HG02798 (cell line): ENCODE measurements around the gene GOLGA8A.
"Not testable (repeated sequence)": the region's sequence is repeated elsewhere in the genome, so short reads cannot be mapped to it uniquely, and the experiment has no call there.

Experiments used
- ATAC-seq: cut with Tn5 transposase; IDR thresholded peaks from one replicate; pipeline ENCODE4 v1.9.1; 2021; ENCODE audit warnings: mild to moderate bottlenecking; ENCODE audit not compliant: unreplicated experiment, poor library complexity

GOLGA8A gene

GRCh38 chr15:34437687-34438086 lies at the start of gene GOLGA8A:
Gene GOLGA8A, minus strand, starts transcription at chr15:34437808. Its CDS starts 48,117 bp downstream, at chr15:34389691.
- ATAC-seq = peak; percentile 81

- ATAC-seq = no peak
These were observed 46.0 kb upstream of the GOLGA8A start for GRCh38 chr15:34483644-34484043.

GRCh38 chr15:34481370-34481769 lies 43.8 kb upstream of the GOLGA8A start:
- ATAC-seq = no peak

GRCh38 chr15:34473840-34474239 lies 36.2 kb upstream of the GOLGA8A start:
- ATAC-seq = no peak

GRCh38 chr15:34472947-34473346 lies 35.3 kb upstream of the GOLGA8A start:
- ATAC-seq = no peak

GRCh38 chr15:34470892-34471291 lies 33.3 kb upstream of the GOLGA8A start:
- no peak for ATAC-seq

- no peak for ATAC-seq
These were observed 32.5 kb upstream of the GOLGA8A start for GRCh38 chr15:34470091-34470490.

- no peak for ATAC-seq
These were observed 24.1 kb upstream of the GOLGA8A start for GRCh38 chr15:34461730-34462129.

- ATAC-seq = no peak
These were observed 22.8 kb upstream of the GOLGA8A start for GRCh38 chr15:34460451-34460850.

GRCh38 chr15:34456658-34457057 lies 19.1 kb upstream of the GOLGA8A start:
- ATAC-seq = no peak

GRCh38 chr15:34442891-34443290 lies 5.3 kb upstream of the GOLGA8A start:
- ATAC-seq = no peak

- ATAC-seq = no peak
These were observed 2.3 kb upstream of the GOLGA8A start for GRCh38 chr15:34439878-34440277.

- peak; percentile 61 for ATAC-seq
These were observed 609 bp downstream of the GOLGA8A start for GRCh38 chr15:34436956-34437442.

- ATAC-seq = peak; percentile 25
These were observed 1.3 kb downstream of the GOLGA8A start for GRCh38 chr15:34436126-34436955.

GRCh38 chr15:34435658-34436057 lies 1.9 kb downstream of the GOLGA8A start:
- ATAC-seq = no peak

GRCh38 chr15:34434627-34435305 lies 2.8 kb downstream of the GOLGA8A start:
- ATAC-seq = no peak

- not testable (repeated sequence) for ATAC-seq
These were observed 3.5 kb downstream of the GOLGA8A start for GRCh38 chr15:34433956-34434626.

- ATAC-seq = not testable (repeated sequence)
These were observed 7.0 kb downstream of the GOLGA8A start for GRCh38 chr15:34430642-34431041.

GRCh38 chr15:34423425-34424090 lies 14.1 kb downstream of the GOLGA8A start:
- not testable (repeated sequence) for ATAC-seq

- ATAC-seq = not testable (repeated sequence)
These were observed 16.7 kb downstream of the GOLGA8A start for GRCh38 chr15:34420953-34421352.
